Lower leg skin (tissue), 4 donors: Measurements from ENCODE around the gene ENPEP. TPM values are rescaled to one million over a fixed set of nuclear protein-coding genes. Genes with fewer than 3 reads are reported as not detected.
A peak's percentile ranks its signal among the peaks of the same experiment; 100 is the strongest.

Experiments used
- DNase-seq, 2 donors: peaks; one replicate each; pipeline ENCODE4 v3.0.0-alpha.2; 2019; ENCODE audit warnings: low spot score in 2 of 2
- H3K4me3 ChIP-seq: fragments of 200-600 bp; sonication (generic); 2 replicates; pipeline ENCODE4 v1.5.1; 2017; ENCODE audit warnings: mild to moderate bottlenecking, low read depth; ENCODE audit not compliant: poor library complexity, severe bottlenecking
- POLR2A ChIP-seq, 2 donors: fragments of 450-650 bp; IDR thresholded peaks; one replicate each; pipeline ENCODE4 v1.6.1; 2016 to 2017; ENCODE audit warnings: antibody characterized with exemption in 2 of 2, mild to moderate bottlenecking in 1 of 2, moderate library complexity in 1 of 2
- WGBS, 2 donors: methylation state at CpG; one replicate each; pipeline ENCODE4 v1.1.5; 2018; 5-methylcytosine and 5-hydroxymethylcytosine counted together
- intact Hi-C: fragments of 100-400 bp; cut with DNase I; formaldehyde crosslinking; loops from one replicate; pipeline ENCODE4 v1.15.0; 2023; ENCODE audit warnings: low total_unique reads
- total RNA-seq, 4 donors: library from RNA; depleted of rRNA; stranded (reverse); fragments of >200 nt; gene quantifications; one replicate each; pipeline ENCODE4 v1.1.0, GENCODE V29; 2016
- TF ChIP-seq, protein P1 (sequence below), 3 donors: fragments of 450-650 bp; IDR thresholded peaks; one replicate each; pipeline ENCODE4 v1.5.1; 2016; ENCODE audit warnings: antibody characterized with exemption in 3 of 3, mild to moderate bottlenecking in 3 of 3, moderate library complexity in 2 of 3

ENPEP gene
- total RNA-seq, 4 donors from 2014 or later: 0.39 to 3.1 (median 1.9) TPM

DNA sequence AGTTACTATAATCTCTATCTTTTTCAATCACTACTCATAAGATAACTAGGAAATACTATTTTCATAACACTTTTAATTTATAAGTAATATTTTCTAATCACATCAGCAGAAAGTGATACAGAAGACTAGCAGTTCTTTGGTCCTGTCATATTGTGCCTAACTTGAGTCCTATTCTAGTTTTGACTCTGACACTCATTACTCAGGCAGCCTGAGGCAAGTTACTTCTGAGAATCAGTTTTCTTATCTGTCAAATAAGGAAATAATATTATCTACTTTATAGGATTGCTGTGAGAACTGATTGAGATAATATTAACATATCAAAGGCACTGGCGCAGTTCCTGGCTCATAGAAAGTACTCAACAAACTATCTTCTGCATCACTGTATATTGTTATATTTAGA is 129.1 kb downstream of the ENPEP start:
- TF ChIP-seq, protein P1, sequence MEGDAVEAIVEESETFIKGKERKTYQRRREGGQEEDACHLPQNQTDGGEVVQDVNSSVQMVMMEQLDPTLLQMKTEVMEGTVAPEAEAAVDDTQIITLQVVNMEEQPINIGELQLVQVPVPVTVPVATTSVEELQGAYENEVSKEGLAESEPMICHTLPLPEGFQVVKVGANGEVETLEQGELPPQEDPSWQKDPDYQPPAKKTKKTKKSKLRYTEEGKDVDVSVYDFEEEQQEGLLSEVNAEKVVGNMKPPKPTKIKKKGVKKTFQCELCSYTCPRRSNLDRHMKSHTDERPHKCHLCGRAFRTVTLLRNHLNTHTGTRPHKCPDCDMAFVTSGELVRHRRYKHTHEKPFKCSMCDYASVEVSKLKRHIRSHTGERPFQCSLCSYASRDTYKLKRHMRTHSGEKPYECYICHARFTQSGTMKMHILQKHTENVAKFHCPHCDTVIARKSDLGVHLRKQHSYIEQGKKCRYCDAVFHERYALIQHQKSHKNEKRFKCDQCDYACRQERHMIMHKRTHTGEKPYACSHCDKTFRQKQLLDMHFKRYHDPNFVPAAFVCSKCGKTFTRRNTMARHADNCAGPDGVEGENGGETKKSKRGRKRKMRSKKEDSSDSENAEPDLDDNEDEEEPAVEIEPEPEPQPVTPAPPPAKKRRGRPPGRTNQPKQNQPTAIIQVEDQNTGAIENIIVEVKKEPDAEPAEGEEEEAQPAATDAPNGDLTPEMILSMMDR (IDR thresholded peaks at IDR 0.05): no peak
- 53 to 67% methylated on average over 1 of the region's 1 CpG for WGBS, 2 donors
- no peak for DNase-seq
- no peak overlapping the region for H3K4me3 ChIP-seq
- intact Hi-C loops: no loop called here

DNA sequence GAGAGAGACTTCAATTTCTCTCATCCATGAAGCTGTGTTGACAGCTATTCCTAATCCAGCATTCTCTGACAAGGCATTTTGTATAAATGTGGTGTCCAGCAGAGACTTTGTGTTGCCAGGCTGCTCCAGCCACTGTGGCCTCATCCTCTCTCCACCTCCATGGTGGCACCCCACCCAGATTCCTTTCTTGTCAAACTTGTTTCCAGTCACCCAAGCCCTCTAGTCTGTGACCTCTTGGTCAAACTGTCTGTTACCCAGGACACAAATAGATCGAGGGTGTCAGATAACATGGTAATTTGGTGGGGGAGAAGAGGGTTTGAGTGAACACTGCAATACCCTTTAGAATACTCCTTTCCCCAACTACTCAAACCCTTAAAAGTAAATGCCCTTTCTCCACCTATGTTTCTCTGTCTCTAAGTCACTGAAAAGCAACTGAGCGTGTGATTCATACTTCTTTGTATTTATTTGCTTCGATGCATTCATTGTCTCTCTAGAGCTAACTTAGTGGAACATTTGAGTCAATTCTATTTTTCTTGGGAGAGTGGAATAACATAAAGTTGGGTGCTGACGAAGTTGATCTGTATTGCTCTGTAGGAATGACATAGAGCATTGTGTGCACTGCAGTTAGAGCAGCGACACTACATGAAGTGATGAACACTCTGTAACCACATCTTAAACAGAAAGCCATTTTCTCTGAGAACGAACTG is 133.2 kb downstream of the ENPEP start:
- 25 to 32% methylated on average over 6 of the region's 6 CpGs for WGBS, 2 donors
- intact Hi-C loops: no loop called here
- TF ChIP-seq, protein P1 (IDR thresholded peaks at IDR 0.05): no peak
- no peak for TF ChIP-seq POLR2A (IDR thresholded peaks at IDR 0.05)
- no peak for DNase-seq
- H3K4me3 ChIP-seq: no peak overlapping the region

DNA sequence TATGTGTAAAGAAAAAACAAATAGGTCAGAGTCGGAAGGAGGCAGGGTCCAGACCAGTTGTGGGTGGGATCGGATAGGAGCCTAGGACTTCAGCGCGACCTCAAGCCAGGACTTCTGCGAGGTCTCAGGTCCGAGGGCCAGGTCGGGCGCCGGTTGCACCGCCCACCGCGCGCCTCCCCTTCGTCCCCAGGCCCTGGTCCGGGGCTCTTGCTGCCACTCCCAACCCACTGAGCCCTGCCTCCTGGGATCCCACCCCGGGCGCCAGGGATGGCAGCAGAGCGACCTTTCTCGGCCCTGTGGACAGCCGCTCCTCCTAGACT is 134.6 kb downstream of the ENPEP start:
- no peak overlapping the region for H3K4me3 ChIP-seq
- TF ChIP-seq, protein P1 (IDR thresholded peaks at IDR 0.05): no peak
- TF ChIP-seq POLR2A (IDR thresholded peaks at IDR 0.05): no peak
- 23 to 30% methylated on average over 20 of the region's 20 CpGs for WGBS, 2 donors
- DNase-seq: no peak
- intact Hi-C loops: no loop called here

DNA sequence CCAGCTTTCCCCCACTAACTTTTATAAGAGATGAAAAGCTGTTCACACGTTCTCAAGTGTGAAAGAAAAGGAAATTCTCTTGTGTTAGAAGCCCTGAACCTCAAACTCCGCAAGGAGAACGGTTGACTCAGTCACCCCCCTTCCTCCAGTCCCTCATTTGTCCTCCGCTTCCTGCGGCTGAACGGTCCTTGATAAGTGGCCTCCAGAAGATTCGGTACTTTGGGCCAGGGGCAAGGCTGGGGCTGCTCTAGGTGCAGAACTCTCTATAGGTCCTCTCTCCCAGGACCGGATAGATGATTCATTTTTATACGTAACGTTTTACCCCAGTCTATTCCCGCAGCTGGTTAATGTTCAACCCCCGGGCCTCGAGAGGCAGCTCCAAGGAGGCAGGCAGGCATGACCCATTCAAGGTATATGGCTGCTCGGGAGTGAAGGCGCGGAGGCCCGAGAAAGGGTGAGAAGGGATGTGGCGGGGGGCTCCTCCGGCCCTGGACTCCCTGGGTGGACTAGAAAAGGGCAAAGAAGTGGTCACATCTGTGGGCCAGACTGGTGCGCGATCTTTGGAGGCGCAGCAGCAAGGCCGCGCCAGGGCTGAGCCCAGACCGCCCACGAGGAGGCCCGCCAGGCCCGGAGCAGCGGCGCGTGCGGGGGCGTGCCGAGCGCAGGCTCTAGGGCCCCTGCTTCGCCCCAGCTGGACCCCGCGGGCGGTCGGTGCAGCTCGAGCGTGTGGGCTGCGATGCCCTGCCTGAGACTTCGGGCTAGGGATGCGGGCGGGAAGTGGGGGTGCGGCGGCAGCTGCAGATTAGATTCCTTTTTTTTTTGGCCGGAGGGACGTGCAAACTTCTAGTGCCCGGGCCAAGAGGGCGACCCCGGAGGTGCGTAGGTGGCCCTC is 135.2 kb downstream of the ENPEP start:
- no peak for DNase-seq
- no peak overlapping the region for H3K4me3 ChIP-seq
- intact Hi-C loops: no loop called here
- TF ChIP-seq, protein P1 (IDR thresholded peaks at IDR 0.05): no peak
- TF ChIP-seq POLR2A (IDR thresholded peaks at IDR 0.05): no peak
- 9 to 21% methylated on average over 33 to 53 of the region's 54 CpGs for WGBS, 2 donors

DNA sequence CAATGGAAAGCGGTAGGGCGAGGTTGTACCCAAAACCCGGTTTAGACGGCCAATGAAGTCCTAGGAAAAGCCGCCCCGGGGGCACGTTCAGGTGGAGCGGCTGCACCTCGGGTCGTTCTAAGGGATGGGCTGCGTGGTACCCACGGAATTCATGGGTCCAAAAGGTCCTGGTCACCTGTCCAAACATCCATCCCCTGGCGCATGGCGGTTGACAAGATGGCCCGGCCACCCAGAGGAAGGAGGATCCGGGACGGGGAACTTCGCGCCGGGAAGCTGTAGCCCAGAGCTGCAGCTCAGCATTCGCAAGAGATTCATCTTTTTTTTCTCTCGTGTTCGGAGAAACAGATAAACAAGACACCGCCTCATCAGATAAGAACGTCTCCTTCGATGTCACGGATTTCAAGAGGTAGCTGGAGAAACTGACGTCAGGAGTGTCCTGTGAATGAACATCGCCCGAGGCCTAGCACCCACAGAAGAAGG is 136.1 kb downstream of the ENPEP start:
- DNase-seq: peak in 1 of 2 donors; percentile 67
- WGBS, 2 donors: 15% methylated on average over 30 of the region's 30 CpGs
- no peak for TF ChIP-seq POLR2A (IDR thresholded peaks at IDR 0.05)
- TF ChIP-seq, protein P1 (IDR thresholded peaks at IDR 0.05): no peak
- intact Hi-C loops: no loop called here
- no peak overlapping the region for H3K4me3 ChIP-seq
